DOHH2 (cell line): ENCODE results near the gene RSPO1.

ENCODE experiments used
- CTCF ChIP-seq: fragments of 200-600 bp; sonication (generic); IDR thresholded peaks from one replicate; pipeline ENCODE4 v1.5.1; 2014; ENCODE audit warnings: antibody characterized with exemption, mild to moderate bottlenecking, low read depth, low read length; ENCODE audit not compliant: poor library complexity, severe bottlenecking
- EZH2phosphoT487 ChIP-seq: fragments of 200-600 bp; sonication (generic); IDR thresholded peaks from 2 replicates; pipeline ENCODE4 v1.6.1; 2017; ENCODE audit warnings: borderline replicate concordance, mild to moderate bottlenecking, antibody characterized with exemption, low read length, moderate library complexity, mixed read lengths

- TF ChIP-seq CTCF (peak; percentile 87), EZH2phosphoT487 (no peak)
These were observed 31.7 kb downstream of the RSPO1 start for GRCh38 chr1:37602750-37603694.
